NCI-H1105 (cell line): Measurements from ENCODE around the gene GAMT.

Source experiments
- DNase-seq: peaks from one replicate; lab custom pipeline; 2025; lab: John Stamatoyannopoulos, UW

Gene GAMT

DNA sequence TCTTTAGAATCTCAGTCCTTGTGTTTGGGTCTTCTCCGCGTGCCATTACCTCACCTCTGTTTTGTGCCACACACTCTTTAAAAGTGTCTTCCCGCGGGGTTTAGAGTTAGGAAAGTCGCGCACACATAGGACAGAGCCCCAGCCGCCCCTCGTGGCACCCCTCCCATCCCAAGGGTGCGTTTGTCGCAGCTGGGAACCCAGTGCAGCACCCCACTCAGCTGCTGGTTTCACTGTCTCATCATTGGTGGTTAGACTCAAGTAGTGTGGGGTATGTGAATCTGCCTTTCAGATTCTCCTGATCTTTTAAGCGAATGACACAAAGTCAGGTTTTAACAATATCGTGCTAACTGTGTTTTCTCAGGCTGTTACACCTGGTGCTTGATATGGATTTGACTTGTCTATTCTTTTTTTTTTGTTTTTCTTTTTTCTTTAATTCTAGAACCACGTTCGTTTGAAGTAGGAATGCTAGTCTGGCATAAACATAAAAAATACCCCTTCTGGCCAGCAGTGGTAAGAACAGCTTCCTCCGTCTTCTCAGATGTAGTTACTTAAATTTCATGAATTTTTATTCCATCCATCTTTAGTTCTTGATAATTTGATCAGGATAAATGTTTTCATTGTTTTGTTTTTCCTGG, 37.2 kb downstream of the GAMT start:
- no peak for DNase-seq

DNA sequence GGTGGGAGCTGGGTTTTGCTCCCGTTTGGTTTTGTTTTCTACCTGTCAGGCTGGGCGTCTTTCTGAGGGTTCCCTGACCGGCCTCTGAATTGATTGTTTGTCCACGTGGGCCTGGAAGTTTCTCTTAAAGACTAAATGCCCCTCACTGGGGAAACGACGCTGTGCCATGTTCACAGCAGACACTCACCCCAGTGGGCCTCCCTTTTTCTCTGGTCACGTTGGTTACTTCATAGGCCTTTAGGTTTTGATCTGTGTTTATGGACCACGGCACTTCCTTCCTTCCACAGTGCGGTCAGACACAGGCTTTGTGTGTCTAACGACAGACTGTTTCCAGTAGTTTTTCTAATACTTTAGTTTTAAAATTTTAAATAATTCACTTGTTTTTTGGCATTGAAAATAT, 37.7 kb downstream of the GAMT start:
- DNase-seq = no peak

DNA sequence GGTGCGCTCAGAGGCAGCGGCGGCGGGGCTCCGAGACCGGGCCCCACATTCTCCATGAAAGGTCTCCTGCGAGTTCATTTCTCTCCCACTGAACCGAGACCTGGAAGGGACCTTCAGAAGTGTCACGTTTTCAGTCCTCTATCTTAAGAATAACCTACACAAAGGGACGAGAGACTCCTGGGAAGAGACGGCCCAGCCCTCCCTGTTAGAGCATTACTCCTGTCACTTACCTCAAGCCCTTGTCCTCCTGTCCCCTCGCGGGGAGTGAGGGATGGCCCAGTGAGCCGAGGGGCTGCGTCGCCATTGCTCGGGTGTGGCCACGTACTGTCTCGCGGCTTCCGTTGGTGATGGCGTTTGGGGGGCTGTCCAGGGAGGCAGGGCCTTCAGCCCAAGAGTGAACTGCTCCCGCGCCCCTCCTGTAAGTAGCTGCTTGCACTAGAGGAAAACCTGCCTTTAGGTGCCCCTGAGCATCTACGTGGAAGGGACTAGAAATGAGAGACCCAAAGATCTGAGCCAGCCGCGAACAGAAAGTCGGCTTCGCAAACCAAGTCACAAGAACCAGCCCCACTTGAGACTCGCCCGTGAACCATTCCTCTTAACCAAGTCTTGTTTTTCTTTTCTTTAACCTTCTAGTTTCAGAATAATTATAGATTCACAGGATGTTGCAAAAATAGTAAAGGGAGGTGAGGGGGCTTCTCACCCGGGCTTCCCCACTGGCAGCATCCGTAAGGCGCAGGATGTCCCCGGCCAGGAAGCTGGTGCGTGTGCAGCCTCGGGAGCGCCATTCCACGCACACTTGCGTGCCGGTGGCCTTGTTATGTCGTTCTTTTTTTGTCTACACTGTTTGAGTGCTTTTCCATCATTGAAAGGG, 38.7 kb downstream of the GAMT start:
- no peak for DNase-seq

DNA sequence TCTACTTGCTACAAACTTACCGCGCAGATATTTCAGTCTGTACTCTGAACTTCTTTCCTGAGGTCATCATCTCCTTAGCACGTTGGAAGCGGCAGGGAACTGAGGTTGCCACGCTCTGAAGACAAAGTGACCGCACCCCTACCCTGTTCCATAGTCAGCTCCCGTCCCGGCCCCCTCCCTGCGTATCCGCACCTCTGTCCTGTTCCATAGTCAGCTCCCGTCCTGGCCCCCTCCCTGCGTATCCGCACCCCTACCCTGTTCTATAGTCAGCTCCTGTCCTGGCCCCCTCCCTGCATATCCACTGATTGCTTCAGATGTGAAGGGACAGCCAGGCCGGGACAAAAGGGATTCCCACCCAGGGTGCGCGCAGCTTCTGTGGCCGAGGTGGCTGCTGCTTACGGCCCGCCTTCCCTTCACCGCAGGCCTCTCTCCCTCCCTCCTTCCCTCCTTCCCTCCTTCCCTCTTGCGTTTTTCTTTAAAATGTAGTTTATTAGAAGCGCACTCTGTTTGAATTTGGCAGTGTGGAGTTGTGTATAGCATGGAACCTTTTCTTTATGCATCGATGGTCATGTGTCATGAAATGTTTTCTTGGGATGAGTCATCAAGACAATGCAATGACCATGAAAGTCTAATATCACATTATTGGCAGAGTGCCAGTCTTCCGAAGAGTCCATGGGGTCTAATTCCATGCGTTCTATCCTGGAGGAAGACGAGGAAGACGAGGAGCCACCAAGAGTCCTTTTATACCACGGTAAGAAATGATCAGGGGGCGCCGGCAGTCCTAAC, 39.5 kb downstream of the GAMT start:
- DNase-seq = no peak

DNA sequence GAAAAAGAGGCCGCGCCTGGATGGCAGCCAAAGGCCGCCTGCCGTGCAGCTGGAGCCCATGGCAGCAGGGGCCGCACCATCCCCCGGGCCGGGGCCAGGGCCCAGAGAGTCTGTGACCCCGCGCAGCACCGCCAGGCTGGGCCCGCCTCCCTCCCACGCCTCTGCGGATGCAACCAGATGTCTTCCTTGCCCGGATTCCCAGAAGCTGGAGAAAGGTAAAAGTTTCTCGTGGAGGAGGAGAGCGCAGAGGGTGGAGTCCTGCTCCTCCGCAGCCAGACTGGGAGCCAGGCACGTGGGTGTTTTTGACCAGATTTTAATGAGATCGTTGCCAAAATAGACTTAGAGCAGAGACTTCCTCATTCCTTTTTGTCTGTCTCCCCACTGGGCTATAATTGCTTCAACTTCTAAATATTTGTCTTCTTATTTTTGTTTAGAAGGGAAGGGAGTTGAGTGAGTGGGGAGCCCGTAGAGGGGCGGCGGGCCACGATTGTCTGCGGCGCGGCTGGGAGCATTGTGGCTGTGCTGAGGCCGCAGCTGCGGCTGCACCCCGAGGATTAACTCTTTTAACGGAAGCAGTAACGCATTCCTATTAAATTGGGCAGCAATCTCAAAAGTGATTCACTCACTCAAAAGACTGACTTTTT, 40.4 kb downstream of the GAMT start:
- DNase-seq = peak; percentile 84

DNA sequence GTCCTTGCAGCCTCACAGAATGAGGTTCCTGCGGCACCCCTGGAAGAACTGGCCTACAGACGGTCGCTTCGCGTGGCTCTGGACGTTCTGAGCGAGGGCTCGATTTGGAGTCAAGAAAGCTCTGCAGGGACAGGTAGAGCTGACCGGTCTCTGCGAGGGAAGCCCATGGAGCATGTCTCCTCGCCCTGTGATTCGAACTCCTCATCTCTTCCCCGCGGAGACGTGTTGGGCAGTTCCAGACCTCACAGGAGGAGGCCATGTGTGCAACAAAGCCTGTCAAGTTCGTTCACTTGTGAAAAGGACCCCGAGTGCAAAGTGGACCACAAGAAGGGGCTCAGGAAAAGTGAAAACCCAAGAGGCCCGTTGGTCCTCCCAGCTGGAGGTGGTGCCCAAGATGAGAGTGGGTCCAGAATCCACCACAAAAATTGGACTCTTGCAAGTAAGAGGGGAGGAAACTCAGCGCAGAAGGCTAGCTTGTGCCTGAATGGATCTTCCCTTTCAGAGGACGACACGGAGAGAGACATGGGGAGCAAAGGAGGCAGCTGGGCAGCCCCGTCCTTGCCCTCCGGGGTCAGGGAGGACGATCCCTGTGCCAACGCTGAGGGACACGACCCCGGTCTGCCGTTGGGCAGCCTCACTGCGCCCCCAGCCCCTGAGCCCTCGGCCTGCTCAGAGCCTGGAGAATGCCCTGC, 41.1 kb downstream of the GAMT start:
- no peak for DNase-seq

DNA sequence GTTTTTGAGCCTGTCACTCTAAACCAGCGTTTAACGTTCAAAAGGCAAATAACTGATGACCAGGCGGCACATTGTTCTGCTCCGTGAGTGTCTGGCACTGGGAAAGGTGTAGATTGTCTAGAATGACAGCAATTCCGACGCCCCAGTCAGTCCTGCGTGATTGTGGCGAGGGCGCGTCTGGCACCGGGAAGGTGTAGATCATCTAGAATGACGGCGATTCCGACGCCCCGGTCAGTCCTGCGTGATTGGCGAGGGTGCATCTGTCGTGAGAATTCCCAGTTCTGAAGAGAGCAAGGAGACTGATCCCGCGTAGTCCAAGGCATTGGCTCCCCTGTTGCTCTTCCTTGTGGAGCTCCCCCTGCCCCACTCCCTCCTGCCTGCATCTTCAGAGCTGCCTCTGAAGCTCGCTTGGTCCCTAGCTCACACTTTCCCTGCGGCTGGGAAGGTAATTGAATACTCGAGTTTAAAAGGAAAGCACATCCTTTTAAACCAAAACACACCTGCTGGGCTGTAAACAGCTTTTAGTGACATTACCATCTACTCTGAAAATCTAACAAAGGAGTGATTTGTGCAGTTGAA, 43.7 kb downstream of the GAMT start:
- DNase-seq = no peak

DNA sequence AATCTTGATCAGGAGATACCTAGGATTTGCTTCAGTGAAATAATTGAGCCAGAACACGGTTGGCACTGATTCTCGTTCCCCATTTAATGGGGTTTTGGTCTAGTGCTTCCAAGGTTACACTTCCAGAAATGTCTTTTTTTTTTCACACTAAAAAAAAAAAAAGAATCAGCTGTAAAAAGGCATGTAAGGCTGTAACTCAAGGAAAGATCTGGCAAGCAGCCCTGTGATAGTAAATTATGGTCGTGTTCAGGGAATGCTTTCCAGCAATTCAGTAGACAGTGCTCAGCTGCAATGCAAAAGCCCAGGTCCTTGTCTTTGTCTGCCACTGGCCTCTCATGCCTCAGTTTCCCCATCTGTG, 44.9 kb downstream of the GAMT start:
- peak; percentile 13 for DNase-seq

DNA sequence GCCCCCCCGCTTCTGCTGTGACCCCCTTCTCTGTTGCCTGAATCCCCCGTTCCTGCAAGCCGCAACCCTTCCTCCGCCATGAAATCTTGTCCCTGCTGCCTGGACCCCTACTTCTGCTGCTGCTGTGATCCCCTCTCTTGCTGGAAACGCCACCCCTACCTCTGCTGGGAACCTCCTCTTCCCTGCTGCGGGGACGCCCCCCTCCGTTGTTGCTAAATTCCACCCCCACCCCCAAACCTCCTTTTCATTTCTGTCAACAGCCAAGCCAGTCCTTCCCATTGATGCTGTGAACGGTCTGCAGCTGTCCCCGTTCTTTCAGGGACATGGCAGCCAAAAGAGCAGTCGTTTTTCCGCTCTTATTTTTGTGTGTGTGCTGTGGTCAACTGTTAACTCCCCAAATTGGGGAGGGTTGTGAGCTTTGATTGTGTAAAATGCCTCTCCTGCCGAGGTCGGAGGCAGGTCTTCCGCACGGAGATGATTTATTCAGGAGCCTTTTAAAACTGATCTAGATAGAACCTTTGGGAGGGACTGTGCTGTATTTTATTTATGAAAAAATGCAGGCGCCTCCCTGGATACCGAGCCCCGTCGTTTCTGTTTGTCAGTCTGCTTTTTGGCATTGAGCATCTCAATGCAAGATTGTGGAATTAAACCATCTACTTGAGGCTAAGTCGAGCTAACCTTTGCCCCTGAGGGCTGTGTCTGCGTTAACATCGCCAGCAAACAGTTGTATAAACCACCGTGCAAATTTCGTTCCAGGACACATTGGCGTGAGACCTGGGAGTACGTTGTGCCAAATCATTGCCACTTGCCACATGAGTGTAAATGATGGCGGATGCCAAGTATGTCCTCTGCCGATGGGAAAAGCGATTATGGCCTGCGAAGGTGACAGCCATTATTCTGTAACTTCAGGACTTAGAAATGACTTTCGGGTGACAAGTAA, 45.5 kb downstream of the GAMT start:
- peak; percentile 23 for DNase-seq

DNA sequence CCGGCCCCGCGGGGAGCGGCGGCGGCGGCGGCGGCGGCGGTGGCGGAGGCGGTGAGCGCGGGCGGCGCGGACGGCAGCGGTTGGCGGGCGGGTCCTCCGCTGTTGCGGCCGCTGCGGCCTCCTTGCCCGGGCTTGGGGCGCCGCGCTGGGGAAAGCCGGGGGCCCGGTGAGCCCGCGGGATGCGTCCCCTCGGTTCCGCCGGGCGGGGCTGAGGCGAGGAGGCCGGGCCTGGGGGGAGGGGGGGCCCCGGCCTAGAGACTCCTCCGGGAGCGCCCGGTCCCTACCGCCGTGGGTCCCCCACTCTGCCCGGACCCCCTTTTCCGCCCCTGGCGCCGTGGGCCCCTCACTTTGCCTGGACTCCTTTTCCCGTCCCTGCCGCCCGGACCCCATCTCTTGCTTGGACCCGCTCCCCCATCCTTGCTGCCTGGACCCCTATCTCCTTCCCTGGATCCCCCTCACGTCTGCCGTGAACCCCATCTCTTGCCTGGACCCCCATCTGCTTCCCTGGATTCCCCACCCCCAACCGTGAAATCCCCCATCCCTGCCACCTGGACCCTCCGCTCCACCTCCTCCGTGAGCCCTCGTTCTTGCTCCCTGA, 46.3 kb downstream of the GAMT start:
- DNase-seq = no peak

DNA sequence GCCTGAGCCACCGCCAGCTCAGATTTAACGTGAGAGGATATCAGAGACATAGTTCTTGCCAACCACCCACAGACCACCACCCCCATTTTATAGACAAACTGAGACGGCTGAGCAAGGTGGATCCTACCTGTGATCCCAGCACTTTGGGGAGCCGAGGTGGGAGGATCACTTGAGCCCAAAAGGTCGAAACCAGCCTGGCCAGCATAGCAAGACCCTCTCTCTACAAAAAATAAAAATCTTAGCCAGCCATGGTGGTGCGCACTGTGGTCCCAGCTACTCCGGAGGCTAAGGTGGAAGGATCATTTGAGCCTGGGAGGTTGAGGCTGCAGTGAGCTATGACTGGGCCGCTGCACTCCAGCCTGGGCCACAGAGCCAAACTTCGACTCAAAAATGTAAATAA, 48.2 kb downstream of the GAMT start:
- no peak for DNase-seq

DNA sequence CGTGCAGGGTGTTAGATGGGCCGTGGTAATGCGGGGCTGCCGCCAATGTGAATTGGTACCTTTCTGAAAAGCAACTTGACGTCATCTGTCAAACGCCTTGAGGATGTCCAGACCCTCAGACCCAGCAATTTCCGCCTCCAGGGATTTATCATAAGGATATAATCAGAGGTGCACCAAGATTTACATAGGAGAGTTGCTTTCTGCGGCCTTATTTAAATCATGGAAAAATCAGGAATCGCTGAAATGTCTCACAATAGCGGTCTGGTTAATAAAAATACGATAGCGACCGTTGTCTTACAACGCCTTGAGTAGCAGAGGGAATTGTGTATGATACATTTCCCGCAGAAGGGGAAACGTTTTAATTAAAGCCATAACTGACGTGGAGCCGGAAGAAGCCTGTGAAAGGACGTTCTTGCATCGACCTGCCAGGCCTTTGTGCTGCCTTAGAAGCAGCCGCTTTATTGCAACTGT, 49.9 kb downstream of the GAMT start:
- DNase-seq = no peak

DNA sequence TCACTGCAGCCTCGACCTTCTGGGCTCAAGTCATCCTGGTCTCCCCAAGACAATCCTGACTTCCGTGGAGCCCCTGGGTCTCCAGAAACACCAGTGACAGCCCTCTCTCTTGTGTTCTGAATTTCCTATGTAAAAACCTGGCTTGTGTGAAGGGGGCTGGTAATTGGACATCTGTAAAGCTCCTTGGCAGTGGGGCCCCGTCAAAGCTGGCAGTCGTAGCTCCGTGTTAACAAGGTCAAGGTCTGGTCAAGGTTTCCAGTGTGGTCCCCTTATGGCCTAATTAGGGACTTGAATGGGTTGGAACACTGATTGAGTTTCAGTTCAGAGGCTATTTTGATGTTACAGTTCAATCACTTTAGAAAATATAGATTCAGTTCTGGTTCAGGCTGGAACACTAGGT, 50.5 kb downstream of the GAMT start:
- DNase-seq = no peak

DNA sequence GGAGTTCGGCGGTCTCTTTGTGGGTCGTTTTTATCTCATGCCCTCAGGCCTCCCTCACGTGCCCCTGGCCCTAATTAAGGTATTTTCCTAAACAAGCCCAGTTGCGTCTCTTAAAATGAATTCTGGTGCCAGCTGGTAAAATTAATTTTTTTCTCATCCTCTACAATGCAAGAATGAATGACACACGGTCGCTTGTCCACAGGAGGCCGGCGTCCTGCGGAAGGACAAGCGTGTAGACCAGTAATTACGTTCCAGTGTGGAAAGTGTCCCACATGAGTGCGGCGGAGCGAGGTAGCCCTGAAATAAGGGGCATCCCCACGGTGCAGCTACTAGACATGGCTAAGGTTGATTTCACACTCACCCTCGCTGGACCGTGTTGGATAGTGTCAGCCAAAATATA, 52.1 kb downstream of the GAMT start:
- no peak for DNase-seq
